ENCODE data around the gene PPP1R13B.

Gene PPP1R13B

GRCh38 chr14:103713304-103714062 is 133.9 kb downstream of the PPP1R13B start:
- Histone ChIP-seq H3K4me1 (ENCODE audit: insufficient read depth, low read length, severe bottlenecking) (peaks cover 62% of the 10 kb centered on the region), H3K4me2 (ENCODE audit: low read length) (peak overlapping the region; percentile 76)

GRCh38 chr14:103712633-103713247 is 134.6 kb downstream of the PPP1R13B start:
- peak overlapping the region; percentile 76 for H3K4me2 ChIP-seq (ENCODE audit: low read length)
- H4K20me1 ChIP-seq (ENCODE audit: insufficient read depth, low read length): no peaks in the 10 kb centered on the region
- H3F3A ChIP-seq (ENCODE audit: insufficient read depth, low read length): no peaks in the 10 kb centered on the region

More at GRCh38 chr14:103713304-103714062, 133.9 kb downstream of the PPP1R13B start:
- Histone ChIP-seq H2AFZ (ENCODE audit: low read length) (no peak overlapping the region), H3K9me2 (ENCODE audit: low read depth, low read length) (no peaks in the 10 kb centered on the region), H4K20me1 (ENCODE audit: insufficient read depth, low read length) (no peaks in the 10 kb centered on the region), H3K79me2 (ENCODE audit: insufficient read depth, low read length) (peaks cover 29% of the 10 kb centered on the region), H3F3A (ENCODE audit: insufficient read depth, low read length) (no peaks in the 10 kb centered on the region), H3K27me3 (ENCODE audit: insufficient read depth, low read length) (no peaks in the 10 kb centered on the region), H3K4me3 (ENCODE audit: low read depth, low read length, poor library complexity, severe bottlenecking) (peak overlapping the region; percentile 89), H3K9ac (ENCODE audit: low read length) (peak overlapping the region; percentile 93), H3K27ac (ENCODE audit: low read depth, low read length, poor library complexity, severe bottlenecking) (peak overlapping the region; percentile 60), H3K36me3 (ENCODE audit: insufficient read depth, low read length) (peaks cover 54% of the 10 kb centered on the region), H3K9me3 (ENCODE audit: low read length) (no peaks in the 10 kb centered on the region)
- TF ChIP-seq CTCF (IDR thresholded peaks at IDR 0.05; ENCODE audit: low read length) (no peak), EZH2 (IDR thresholded peaks at IDR 0.05; ENCODE audit: borderline replicate concordance, low read length) (no peak)

More at GRCh38 chr14:103712633-103713247, 134.6 kb downstream of the PPP1R13B start:
- Histone ChIP-seq H2AFZ (ENCODE audit: low read length) (no peak overlapping the region), H3K27ac (ENCODE audit: low read depth, low read length, poor library complexity, severe bottlenecking) (peak overlapping the region; percentile 60), H3K27me3 (ENCODE audit: insufficient read depth, low read length) (no peaks in the 10 kb centered on the region), H3K36me3 (ENCODE audit: insufficient read depth, low read length) (peaks cover 57% of the 10 kb centered on the region), H3K79me2 (ENCODE audit: insufficient read depth, low read length) (peaks cover 28% of the 10 kb centered on the region), H3K9ac (ENCODE audit: low read length) (peak overlapping the region; percentile 93; the same call in 1 of the 2 replicates), H3K4me3 (ENCODE audit: low read depth, low read length, poor library complexity, severe bottlenecking) (peak overlapping the region; percentile 89), H3K9me2 (ENCODE audit: low read depth, low read length) (no peaks in the 10 kb centered on the region), H3K9me3 (ENCODE audit: low read length) (no peaks in the 10 kb centered on the region), H3K4me1 (ENCODE audit: insufficient read depth, low read length, severe bottlenecking) (peaks cover 55% of the 10 kb centered on the region)
- no peak for TF ChIP-seq EZH2 (IDR thresholded peaks at IDR 0.05; ENCODE audit: borderline replicate concordance, low read length)
- TF ChIP-seq CTCF (IDR thresholded peaks at IDR 0.05; ENCODE audit: low read length): no peak
